Stimulated activated CD4-positive, alpha-beta T cell treated with anti-CD3 and anti-CD28 coated beads, Interleukin-1b, Interleukin-23, amount 100 ng/mL, for 24 hours (primary cell): ENCODE results near the gene NXPE1.

Experiments
- DNase-seq, 4 experiments: peaks; one replicate each; pipeline ENCODE4 v3.0.0-alpha.2; 2020; ENCODE audit warnings: low read depth in 4 of 4, low spot score in 1 of 4

NXPE1 gene

DNA sequence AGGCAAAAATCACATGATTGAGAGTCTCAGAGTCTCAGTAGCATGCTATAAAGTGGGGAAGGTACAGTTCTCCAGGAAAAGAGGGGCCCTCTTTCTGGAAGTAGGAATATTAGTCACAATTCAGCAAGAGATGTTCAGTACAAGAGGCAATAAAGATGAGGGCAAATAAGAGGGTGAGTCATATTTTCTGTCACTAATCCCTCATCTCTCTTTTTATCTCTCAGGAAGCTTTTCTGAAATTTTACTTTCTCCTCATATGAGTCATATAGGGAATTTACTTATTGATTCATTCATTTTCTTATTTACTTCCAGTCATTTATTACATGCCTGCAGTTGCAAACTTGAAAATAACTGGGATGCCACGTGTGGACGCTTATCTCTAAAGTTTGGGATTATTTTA is 3.4 kb upstream of the NXPE1 start:
- DNase-seq: no peak

DNA sequence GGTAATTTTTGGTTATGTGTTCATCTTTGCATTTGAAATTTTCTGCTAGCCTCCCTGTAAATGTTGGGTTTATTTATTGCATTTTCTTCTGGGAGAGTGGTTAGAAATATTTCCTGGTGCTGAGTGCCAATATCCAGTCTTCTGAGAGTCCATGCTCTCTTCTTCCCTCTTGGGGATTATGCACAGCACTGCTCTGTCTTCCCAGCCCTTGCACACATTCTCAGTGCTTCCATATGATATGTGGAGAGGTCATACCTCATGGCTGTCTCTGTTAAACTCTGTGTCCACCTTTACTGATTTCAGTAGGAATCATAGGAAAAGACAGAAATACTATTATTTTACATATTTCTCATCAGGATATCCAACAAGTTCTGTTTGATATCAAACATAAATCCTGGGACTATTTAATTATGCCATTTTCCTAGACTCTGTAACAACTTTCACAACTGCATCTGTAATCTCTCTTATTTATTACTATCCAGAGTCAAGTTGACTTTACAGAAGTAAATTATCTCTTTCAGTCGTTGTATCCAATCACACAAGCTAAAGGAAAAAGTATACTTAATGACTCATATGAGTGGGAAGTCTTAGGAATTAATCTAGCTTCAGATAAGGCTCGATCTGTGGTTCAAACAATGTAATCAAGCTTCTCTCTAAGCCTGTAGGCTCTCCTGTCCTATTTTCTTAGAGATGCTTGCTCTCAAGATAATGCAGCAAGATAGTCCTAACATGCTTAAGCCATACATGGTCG is 2.7 kb upstream of the NXPE1 start:
- DNase-seq: no peak

DNA sequence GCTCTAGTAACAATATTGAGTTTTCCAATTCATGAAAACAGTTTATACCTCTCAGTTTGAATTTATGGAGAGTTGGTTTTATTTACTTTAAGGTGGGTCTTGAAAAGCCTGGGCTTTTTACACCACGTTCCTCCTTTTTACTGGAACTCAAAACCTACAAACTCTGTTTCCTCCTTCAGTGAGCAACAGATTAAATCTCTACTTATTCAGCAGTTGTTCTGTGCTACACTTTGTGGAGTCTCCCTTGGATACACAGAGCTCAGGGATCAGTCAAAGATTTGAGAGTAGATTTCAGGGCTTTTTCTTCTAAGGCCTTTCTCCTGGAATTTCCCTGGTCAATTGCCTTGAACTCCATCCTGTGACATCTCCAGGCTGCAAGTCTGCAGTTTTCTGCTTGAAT is 3.5 kb downstream of the NXPE1 start:
- no peak for DNase-seq

DNA sequence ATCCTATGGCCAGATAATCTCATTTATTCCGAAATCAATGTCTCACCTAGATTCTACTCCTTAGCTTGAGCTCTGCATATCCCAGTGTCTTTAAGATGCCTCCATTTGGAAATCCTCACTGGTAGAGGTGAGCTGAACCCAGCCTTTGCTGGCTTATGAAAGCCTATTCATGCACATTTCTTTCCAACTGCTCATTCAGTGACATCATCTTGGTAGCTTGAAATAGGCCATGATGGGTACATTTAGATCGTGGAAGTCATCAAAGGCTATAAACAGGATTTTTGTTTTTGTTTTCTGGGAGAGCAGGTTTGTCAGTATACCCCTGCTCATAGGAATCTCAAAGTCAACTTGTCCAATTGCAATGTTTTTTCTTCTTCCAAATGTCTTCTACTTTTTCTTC is 6.0 kb downstream of the NXPE1 start:
- no peak for DNase-seq

DNA sequence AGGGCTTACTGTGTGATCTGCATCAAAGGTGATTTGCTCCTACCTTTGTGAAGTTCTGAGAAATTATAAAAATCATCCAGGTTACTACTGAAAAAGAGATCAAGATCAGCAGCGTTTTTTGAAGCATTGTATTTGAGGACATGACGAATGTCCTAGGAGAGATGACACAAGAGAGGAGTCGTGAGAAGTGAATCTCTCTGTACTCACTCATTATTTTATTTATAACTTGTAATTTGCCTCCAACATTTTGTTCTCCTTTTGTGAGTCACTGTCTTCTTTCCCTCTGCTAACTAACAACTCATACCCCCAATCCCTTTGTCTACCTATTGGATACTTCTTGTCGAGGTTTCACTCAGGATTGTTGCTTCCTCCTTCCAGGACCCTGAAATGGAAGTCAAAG is 8.6 kb downstream of the NXPE1 start:
- DNase-seq: no peak

DNA sequence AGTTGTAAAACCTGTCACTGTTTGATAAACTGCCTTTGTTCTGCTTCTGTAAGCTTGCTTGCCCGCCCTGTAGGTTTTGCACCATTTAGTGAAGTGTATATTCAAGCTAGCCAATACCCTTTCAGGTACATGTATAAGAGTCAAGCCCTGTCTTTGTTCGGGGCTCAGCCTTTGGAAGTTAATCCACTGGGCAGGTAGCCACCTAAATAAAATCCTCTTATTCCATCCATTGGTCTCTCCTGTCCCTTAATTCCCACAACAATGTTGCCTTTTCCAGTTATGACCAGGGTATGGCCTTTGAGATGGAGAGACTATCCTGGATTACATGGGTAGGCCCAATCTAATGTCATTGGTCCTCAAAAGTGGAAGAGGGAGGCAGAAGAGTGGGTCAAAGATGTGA is 34.0 kb downstream of the NXPE1 start:
- no peak for DNase-seq

DNA sequence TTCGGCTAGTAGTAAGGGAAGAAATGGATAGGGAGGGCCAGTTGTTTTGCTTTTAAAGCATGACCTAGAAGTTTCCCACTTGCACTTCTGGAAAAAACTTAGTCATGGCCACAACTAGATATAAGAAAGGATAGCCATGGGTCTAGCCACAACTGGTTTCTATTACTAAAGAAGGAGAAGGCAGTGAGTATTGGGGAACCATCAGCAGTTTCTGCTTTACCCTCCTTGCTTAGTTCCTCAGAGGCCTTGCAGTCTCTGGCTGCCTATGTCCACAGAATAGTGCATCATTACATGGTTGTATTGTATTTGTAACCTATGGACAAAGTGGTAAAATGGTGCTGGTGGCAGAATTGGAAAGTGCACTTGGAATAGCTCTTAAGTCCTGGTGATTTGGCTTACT is 35.6 kb downstream of the NXPE1 start:
- no peak for DNase-seq

DNA sequence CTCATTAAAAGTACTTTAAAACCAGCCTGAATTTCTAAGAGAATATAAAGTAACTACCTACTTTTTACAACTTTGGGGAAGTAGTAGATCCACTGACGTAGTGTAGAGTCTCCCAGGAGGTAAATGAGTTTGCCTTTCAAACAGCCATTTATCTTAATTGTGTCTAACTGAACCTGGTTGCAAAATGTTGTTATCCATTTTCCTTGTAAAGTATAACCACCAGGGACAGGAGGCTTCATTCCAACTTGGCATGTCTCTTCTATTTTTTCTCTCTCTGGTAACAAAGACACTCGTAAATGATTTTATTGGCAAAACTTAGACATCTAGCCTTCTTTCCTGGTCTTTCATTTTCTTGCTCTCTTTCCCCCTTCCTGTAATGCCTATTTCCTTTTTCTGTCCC is 36.9 kb downstream of the NXPE1 start:
- DNase-seq: no peak

DNA sequence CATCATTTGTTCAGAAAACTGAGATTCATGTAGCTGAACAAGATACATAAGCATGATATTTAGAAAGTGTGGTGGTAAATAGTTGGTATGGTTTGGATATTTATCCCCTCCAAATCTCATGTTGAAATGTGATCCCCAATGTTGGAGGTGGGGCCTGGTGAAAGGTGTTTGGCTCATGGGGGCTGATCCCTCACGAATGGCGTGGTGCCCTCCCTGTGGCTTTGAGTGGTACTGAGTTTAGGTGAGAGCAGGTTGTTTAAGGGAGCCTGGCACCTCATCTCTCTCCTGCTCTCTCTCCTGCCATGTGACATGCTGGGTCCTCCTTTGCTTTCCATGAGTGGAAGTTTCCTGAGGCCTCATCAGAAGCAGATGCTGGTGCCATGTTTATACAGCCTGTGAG is 48.1 kb downstream of the NXPE1 start:
- DNase-seq: no peak

DNA sequence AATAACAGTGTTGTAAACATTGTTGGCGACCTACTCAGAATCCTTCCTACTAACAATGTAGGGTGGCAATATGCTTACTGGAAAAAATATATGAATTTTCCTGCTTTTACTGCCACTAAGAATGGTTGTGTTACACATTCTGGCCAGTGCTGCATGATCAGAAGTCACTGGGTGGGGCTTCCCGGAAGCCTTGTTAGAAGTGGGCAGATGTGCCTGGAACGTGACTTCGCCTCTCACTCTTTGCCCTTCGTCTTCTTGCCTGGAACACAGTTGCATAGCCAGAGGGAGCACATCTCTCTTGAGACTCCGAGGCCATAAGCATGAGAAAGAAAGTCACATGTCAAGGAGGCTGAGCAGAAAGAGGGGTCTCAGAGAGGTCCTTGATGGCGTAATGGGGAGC is 48.6 kb downstream of the NXPE1 start:
- DNase-seq: no peak

DNA sequence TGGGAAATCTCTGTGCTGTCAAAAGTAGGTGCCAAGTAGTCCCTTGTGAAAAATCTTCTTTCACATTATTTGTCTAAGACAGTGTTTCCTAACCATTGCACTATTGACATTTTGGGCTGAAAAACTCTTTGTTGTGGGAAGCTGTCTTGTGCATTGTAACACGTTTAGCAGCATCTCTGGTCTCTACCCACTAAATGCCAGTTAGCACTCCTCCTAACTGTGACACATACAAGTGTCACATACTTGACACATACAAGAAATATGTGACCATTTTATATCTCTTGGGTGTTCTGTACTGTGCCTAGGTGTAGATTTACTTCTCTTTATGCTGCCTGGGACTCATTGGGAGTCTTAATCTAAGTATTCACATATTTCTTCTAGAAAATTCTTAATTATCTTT is 57.8 kb downstream of the NXPE1 start:
- no peak for DNase-seq

DNA sequence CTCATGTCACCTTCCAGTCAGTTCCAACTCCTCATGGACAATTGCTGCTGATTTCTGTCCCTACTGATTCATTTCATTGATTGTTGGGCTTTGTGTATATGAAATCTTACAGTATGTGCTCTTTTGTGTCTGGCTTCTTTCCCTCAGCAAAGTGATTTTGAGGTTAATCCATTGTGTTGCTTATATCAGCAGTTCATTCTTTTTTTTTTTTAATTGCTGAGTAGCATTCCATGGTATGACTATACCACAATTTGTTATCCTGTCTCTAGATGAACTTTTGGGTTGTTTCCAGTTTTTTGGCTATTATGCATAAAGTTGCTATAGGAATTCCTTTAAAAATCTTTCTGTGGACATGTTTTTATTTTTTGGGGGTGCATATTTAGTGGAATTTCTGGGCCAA is 59.9 kb downstream of the NXPE1 start:
- no peak for DNase-seq

DNA sequence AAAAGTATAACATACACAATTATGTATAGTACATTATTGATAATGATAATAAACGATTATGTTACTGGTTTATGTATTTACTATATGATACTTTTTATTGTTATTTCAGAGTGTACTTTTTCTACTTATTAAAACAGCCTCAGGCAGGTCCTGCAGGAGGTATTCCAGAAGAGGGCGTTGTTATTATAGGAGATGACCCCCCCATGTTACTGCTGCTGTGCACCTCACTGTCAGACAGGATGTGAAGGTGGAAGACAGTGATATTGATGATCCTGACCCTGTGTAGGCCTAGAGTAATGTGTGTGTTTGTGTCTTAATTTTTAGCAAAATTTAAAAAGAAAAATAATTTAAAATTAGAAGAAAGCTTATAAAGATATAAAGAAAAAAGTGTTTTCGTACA is 62.8 kb downstream of the NXPE1 start:
- no peak for DNase-seq

DNA sequence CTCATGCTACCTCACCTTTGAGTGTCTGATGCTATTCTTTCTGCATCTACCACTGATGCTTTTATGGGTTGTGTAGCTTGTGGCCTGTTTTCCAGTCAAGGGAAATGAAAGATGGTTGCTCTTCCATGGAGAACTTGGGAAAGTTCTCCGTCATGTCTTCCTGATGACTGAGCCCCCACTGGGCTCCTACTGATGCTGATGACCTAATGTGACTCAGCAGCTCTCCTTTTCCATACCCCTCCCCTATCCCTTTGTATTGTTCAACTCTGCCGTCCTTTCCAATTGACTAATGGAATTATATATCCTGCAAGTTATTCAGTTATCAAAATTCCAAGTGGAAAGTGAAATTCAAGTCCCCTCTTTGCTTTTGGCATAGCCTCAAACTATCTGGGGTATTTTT is 75.8 kb downstream of the NXPE1 start:
- no peak for DNase-seq

DNA sequence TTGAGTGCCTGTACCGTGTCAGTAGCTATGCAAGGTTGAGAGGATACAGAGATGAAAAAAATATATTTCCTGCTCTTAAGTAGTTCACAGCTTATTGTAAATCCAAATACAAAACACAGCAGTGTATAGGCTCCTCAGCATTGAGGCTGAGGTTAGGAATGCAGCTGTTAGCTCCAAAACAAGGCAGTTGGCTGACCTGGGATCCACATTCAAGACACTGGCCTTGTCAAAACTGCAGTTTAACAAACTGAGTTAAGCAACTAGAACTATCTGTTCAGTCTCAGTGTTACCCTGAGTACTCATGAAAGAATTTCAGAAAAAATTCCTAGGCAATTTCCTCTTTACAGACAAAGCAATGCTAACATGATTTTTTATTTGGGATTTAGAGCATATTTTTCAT is 77.6 kb downstream of the NXPE1 start:
- no peak for DNase-seq

DNA sequence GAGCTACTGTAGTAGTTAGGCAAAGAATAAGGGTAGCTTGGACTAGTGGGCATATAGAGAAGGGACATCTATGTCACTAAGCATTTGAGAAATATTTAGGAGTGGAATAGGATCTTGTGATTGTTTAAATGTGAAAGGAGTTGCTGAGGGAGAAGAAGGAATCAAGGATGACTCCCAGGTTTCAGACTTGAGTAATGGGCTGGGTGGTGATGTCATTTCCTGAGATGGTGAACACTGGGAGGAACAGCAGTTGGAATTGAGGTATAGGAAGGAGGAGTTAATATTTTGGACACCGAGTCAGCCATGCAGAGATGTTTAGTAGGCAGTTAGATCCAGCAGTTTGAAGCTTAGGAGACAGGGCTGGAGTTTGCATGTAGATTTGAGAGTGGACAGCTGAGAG is 80.3 kb downstream of the NXPE1 start:
- DNase-seq: no peak

DNA sequence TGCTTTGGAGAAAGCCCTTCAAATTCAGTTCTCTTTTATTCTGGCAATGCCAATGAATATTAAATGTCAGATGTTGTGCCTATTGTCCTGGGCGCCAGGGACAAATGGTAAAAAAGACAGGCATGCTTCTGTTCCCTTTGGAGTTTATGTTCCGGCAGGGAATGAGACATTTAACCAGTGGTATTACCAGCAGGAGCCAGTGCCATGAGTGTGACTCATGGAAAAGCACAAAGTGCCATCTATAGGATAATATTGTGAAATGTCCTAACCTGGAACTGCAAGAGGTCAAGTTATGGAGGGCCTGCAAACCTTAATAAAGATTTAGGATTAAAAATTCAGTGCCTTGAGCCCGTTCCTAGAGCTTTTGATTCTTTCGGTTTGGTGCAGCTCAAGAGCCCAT is 80.9 kb downstream of the NXPE1 start:
- DNase-seq: no peak

DNA sequence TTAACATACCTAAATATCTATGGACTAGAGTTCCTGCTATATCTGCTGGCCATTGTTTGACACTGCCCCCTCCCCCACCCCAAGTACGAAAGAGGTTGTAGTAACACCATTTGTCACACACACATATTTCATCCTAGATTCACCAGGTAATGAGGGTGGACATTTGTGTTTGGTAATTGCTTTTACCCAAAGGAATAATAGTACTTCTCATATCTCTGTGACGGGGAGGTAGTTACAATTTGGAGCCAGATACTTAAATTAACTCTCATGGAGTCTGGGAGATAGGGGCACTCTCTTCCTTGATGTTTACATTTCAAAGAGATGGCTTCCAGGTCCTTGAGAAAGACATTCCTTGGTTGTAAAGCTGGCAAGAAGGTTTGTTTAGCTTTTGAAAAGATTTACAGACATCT is 81.7 kb downstream of the NXPE1 start:
- no peak for DNase-seq

DNA sequence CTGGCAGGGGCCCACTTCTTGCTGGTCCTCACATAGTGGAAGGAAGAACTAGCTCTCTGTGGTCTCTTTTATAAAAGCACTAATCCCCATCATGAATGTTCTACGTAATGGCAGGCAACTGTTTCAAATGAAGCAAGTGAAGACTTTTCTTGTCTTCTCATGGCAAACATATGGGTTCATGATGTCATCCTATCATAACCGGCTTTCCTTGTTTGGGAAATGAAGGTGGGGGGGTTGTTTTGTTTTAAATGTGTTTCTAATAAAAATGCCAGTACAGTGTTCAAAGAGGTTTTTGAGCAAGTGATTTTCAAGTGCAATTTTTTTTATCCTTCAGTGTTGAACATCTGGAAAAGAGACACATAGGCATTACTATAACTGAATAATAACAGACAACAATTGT is 87.0 kb downstream of the NXPE1 start:
- no peak for DNase-seq
